HG03457 (cell line): ENCODE measurements around the gene LAX1.
"Not testable (repeated sequence)": the region's sequence is repeated elsewhere in the genome, so short reads cannot be mapped to it uniquely, and the experiment has no call there.

ENCODE experiments used
- ATAC-seq: cut with Tn5 transposase; IDR thresholded peaks from one replicate; pipeline ENCODE4 v1.9.1; 2021; ENCODE audit warnings: moderate number of reproducible peaks; ENCODE audit not compliant: unreplicated experiment

The LAX1 gene, protein sequence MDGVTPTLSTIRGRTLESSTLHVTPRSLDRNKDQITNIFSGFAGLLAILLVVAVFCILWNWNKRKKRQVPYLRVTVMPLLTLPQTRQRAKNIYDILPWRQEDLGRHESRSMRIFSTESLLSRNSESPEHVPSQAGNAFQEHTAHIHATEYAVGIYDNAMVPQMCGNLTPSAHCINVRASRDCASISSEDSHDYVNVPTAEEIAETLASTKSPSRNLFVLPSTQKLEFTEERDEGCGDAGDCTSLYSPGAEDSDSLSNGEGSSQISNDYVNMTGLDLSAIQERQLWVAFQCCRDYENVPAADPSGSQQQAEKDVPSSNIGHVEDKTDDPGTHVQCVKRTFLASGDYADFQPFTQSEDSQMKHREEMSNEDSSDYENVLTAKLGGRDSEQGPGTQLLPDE

DNA sequence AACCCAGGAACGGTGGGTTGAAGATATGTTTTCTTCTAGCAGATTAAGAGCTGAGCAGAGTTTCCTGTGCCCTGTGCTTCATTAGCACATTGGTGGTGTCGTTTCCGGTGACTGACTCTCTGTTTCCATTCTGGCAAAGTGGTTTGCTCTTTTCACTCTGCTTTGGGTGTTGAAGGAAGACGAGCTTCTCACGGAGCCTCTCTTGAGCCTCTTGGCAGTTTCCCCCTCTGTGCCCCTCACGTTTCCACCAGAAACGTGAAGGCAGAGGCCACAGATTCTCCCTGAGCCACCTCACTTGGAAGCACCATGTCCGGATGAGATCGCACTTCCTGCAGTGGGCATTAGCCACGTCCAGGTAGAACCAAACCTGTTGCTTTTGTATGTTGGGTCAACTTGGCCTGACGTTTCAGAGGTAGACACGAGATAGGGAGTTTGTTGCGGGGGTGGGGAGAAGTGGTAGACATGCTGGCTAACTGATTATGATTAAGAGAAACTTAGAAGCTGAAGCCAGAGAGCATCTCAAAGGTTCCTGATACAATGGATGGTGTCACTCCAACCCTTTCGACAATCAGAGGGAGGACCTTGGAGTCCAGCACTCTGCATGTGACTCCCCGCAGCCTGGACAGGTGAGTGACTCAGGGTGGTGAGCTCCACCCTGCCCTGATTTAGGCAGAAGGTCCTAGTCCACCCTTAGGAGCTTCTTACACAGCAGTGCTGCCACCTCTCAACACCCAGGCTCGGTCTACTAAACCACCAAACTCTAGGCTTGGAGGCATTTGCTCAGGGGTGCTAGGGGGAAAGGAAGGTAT, at the start of gene LAX1:
Gene LAX1, plus strand, starts transcription at position 155 of the 809 bp plus-strand sequence. Its CDS starts 383 bp downstream, at position 538.
- ATAC-seq = no peak

DNA sequence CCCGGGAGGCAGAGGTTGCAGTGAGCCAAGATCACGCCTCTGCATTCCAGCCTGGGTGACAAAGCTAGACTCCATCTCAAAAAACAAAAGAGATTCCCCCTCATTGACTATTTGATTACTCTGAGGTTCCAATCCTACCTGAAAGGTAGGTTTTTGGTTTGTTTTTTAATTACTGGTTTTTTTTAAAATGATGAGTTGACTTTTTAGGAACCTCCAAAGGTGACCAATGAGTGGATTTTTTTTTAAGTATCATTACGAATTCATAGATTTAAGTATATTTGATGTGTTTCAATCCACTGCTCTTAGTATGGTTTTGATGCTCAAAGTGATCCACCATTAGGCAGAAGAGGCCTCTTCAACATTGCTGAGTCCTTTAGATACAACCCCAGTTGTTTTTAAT, 47.9 kb upstream of the LAX1 start:
- no peak for ATAC-seq

DNA sequence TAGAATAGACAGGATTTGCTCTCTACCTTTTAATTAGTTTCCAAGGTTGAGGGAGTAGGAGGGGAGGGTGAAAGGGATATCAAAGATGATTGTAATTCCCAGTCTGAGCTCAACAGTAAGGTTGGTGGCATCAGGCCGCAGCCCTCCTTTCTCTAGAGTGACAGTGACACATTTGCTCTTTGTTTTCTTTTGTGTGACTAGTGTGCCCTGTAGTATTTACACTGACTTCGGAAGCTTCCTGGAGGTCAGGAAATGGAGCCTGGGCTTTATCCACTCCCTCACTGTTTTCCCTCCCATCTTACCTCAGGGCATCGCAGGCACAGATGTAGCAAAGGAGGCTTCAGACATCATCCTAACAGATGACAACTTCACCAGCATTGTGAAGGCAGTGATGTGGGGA, 44.7 kb upstream of the LAX1 start:
- no peak for ATAC-seq

DNA sequence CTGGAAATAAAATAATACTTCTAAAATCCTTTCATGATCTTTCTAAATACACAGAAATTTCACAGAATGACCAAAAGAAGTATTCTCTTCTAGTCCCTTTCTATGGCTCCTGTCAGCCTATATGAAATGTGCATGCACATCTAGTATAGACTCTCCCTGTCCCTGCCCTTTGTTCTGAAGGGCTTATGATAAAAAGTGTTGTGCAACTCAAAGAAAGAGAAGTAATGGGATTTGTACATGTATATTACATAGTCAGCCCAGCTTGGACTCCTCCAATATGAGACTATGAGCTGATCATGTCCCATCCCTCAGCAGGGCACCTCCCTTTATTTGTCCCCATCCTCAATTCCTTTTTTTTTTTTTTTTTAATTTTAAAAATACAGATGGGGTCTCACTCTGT, 42.1 kb upstream of the LAX1 start:
- ATAC-seq = no peak

DNA sequence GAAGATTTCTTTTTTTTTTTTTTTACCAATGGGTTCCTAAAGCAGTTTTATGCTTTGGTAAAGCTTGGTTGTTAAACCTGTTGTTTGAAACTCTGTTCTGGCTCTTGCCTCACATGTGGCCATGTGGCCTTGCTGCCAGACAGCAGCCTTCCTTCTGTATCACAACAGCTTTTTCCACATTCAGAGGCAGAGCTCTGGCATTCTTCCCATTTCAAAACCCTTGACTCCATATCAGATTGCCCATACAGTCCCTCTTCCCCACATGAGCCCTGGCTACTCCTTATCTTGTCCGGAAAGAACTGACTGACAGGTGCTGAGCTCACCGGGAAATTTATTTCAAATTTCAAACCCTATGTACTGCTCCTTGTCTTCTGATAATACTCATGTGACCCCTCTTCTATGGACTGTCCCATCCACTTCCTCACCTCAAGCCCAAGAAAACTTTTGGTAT, 38.5 kb upstream of the LAX1 start:
- no peak for ATAC-seq

DNA sequence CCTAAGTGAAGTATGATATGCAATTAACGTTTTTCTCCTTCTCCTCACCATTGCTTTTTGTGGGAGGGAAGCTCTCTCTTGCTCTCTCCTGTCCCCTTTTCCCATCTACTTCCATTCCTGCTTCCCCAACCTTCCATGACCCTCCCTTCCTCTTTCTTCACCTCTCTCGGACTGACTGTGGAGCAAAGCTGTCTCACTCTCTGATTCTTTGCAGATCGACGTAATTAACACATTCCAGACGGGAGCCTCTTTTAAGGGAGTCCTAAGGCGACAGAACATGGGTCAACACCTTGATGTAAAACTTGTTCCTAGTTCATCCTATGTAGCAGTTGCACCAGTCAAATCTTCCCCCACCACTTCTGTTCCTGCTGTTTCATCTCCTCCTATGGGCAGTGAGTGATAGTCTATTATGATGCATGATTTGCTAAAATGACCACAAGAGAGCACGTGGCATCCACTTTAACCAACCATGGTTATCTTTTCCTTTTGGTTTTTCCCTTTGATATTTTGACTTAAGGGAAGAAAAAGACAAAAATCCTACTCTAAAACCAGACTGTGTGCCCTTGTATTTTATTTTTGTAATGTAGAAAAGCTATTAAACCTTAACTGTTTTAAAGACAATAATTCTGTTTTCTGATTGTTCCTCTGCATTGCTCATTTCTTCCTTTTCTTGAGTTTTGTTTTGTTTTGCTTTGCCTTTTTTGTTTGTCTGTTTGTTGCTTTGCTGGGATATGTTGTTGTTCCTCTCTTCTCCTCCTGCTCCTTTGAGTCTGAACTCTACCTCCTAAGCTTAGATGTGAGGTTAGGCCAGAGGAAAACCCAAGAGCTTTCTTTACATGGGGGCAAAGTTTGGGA, 31.7 kb upstream of the LAX1 start:
- ATAC-seq = no peak

DNA sequence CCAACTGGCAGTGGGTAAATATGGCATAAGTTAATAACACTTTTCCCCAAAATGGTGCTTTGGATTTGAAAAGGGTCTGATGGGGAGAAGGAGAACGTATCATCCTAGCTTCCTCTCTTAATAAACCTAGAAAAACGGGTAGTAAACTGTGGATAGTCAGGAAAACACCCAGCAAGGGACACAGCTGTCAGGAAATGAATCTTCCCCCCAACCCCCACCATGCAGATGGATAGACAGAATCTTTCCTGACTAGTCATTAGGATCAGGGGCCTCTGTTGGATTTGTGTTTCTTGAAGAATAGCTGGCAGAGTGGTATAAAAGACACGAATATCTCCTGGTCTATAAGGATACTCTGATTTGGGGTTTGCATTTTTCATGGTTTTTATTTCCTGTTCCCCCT, 22.5 kb upstream of the LAX1 start:
- no peak for ATAC-seq

DNA sequence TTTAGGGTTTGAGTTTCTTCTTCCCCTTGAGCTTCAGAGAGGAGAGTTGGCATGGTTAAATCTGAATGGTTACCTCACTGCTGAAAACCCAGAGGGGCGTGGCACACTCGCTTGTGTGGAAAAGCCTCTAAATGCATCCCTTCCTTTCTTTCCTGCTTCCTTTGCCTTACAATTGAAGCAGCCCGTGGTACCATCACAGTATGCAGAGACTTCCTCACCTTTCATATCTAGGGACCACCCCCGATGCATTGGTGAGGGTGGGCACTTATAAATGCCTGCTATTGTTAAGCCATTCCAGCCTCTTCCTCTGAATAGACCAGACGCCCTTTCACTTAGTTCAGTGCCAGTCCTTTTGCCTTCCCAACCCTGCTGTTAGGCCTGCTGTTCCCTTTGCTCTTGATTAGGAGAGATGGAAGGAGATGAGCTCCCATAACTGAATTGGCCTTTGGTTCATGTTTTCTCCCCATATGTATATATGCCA, 21.9 kb upstream of the LAX1 start:
- ATAC-seq = no peak

DNA sequence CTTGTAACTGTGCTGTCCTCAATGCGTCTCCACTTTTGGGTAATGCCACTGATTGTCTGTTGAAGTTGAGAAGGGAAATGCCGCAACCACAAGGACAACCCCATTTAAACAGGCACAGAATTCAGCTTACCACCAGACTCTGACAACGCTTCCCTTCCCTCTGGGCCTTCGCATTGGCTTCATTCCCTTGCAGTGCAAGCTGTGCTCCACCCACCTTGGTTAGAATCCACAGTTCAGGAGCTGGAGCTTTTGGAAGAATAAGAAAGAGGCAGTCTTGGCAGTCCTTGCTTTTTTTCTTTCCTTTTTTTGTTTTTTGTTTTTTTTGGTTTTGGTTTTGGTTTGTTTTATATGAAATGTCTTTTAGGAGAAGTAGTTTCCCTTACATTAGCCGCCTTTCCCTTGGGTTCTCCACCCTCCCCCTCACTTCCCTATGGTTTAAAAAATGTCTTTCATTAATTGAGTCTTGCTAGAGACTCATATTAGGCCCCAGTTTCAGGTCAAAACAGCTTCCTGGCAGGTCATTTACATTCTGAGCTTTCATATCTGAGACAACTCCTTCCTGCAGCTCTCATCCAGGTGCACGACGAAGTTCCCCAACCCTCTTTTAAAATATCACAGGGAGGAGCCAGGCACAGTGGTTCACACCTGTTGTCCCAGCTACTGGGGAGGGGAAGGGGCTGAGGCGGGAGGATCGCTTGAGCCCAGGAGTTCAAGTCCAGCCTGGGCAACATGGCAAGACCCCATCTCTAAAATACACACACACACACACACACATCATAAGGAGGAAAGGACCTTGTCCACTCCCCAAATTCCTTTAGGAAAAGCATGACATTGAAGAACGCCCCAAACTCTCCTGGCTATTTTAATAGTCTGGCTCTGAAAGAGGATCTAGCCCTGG, 20.7 kb upstream of the LAX1 start:
- ATAC-seq = no peak

DNA sequence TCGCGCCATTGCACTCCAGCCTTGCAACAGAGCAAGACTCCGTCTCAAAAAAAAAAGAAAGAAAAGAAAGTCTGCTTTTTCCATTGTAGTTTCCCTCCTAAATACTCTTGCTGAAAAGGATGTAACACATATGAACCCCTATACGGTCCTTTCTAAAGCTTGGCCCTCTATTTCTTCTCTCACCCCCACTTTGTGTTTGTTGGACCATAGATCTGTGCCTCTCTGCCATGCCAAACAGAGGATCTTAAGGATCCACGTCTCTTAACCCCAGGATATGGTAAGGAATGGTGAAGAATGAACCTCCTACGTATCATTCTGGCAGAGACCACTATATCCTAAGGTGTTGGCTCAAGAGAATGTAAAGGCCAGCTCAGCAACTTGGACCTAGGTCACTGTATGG, 18.7 kb upstream of the LAX1 start:
- no peak for ATAC-seq

DNA sequence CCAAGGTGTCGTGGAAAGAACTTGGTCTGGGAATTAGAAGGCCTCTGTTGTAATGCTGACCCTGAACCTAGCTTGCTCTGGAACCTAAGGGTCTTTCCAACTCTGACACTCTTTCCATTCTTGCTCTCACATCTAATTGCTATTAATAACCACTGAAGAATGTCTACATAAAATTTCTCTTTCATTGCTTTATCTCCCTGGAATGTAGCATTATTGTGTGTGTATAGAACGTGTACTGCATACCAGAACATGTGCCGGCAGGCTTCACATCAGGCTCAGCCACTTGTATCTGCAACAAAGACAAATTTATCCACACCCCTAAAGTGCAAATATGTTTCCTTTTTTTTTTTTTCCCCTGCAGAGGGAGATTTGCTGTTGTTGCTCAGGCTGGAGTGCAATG, 13.9 kb upstream of the LAX1 start:
- ATAC-seq = no peak

DNA sequence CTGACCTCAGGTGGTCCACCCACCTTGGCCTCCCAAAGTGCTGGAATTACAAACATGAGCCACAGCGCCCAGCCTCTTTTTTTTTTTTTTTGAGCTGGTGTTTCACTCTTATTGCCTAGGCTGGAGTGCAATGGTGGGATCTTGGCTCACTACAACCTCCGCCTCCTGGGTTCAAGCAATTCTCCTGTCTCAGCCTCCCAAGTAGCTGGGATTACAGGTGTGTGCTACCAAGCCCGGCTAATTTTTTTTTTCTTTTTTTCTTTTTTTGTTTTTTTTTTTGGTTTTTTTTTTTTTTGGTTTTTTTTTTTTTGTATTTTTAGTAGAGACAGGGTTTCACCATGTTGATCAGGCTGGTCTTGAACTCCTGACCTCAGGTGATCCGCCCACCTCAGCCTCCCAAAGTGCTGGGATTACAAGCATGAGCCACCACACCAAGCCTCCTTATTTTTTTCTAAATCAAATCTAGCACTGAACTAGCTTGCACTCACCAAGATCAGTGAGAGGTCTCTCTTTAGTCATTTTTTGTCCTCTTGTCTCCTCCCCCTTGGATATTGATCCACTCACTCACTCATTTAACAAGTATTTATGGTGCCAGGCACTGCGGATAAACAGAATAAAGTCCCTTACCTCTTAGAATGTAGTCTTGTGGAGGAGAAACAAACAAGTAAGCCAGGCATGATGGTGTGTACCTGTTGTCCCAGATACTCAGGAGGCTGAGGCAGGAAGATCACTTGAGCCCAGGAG, 13.2 kb upstream of the LAX1 start:
- ATAC-seq = not testable (repeated sequence)

DNA sequence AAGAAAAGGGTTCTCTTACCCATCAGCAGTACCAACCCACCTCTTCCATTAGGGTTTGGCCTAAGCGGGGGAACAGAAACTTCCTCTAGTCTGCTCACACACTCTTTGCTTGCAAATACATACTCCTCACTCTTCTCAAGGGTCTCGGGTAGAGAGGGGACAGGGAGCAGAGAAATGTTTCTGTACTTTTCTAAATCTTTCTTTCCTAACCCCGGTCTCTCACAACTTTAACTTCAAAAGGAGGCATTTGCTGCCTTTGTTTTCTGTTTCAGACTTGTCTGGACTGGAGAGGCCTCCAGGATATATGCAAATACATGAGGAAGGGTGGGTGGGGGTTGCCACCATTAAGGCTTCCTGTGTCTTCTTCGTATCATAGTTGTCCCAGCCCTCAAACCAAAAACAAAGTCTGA, 10.5 kb upstream of the LAX1 start:
- ATAC-seq = no peak

DNA sequence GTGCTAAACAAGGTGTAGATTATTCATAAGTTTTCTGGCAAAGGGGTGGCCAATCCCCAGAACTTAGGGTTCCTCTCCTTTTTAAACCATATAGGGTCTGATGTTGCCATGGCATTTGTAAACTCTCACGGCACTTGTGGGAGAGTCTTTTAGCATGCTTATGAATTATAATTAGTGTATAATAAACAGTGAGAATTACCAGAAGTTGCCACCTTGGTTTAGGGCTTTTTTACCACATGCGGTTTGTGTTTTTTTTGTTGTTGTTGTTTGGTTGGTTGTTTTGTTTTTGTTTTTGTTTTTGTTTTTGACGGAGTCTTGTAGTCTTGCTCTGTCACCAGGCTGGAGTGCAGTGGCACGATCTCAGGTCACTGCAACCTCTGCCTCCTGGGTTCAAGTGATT, 8.9 kb upstream of the LAX1 start:
- no peak for ATAC-seq

DNA sequence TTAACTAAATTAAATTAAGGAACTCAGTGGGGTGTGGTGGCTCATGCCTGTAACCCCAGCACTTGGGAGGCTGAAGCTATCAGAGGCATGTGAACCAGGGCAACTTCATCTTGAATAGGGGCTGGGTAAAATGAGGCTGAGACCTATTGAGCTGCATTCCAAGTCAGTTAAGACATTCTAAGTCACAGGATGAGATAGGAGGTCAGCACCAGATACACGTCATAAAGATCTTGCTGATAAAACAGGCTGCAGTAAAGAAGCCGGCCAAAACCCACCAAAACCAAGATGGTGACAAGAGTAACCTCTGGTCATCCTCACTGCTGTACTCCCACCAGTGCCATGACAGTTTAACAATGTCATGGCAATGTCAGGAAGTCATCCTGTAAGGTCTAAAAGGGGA, 6.2 kb upstream of the LAX1 start:
- ATAC-seq = not testable (repeated sequence)

DNA sequence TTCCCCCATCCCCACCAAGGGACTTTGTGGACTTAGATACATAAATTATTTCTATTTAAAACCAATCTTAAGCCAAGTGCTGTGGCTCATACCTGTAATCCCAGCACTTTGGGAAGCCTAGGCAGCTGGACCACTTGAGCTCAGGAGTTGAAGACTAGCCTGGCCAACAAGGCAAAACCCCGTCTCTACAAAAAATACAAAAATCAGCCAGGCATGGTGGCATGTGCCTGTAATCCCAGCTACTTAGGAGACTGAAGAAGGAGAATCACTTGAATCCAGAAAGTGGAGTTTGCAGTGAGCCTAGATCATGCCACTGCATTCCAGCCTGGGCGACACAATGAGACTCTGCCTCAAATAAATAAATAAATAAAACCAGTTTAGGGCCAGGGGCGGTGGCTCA, 4.5 kb upstream of the LAX1 start:
- no peak for ATAC-seq

DNA sequence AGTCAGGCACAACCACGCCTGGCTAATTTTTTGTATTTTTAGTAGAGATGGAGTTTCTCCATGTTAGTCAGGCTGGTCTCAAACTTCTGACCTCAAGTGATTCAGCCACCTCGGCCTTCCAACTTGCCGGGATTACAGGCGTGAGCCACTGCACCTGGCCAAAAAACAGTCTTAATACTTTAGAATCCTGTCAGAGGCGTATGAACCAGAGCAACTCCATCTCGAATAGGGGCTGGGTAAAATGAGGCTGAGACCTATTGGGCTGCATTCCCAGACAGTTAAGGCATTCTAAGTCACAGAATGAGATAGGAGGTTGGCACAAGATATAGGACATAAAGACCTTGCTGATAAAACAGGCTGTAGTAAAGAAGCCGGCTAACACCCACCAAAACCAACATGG, 3.0 kb upstream of the LAX1 start:
- not testable (repeated sequence) for ATAC-seq

DNA sequence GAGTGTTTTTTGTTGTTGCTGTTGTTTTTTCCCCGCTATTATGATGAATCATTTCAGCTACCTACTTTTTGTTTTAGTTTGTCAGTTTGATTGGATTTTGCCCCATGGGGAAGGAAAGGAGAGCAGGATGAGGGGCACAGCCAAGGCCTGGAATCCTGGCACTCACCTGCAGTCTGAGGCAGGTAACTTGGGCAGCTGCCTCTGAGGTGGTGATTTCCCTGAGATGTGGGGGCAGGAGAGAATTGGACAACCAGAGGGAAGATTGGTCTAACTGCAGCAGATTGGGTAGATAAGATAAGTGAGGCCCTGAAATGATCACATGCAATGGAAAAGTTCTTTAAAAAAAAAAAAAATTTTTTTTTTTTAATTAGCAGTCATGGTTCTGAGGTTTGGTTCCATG, 1.5 kb upstream of the LAX1 start:
- ATAC-seq = no peak
